GM19351 (cell line): ENCODE results near the gene FERMT2.

Experiments used
- ATAC-seq: cut with Tn5 transposase; IDR thresholded peaks from one replicate; pipeline ENCODE4 v1.9.1; 2021; ENCODE audit warnings: mild to moderate bottlenecking, moderate library complexity; ENCODE audit not compliant: unreplicated experiment

Gene FERMT2

GRCh38 chr14:52829527-52830185 lies 121.2 kb downstream of the FERMT2 start:
- ATAC-seq, result no peak

- no peak for ATAC-seq
These were observed 123.4 kb downstream of the FERMT2 start for GRCh38 chr14:52827426-52827825.

GRCh38 chr14:52825085-52825484 lies 125.8 kb downstream of the FERMT2 start:
- no peak for ATAC-seq

GRCh38 chr14:52824462-52824861 lies 126.4 kb downstream of the FERMT2 start:
- no peak for ATAC-seq

- no peak for ATAC-seq
These were observed 129.0 kb downstream of the FERMT2 start for GRCh38 chr14:52821805-52822250.

GRCh38 chr14:52808101-52808500 lies 142.7 kb downstream of the FERMT2 start:
- no peak for ATAC-seq
